Amniotic epithelial cell (primary cell): ENCODE data around the gene B4GAT1.
"Not testable (repeated sequence)": the region's sequence is repeated elsewhere in the genome, so short reads cannot be mapped to it uniquely, and the experiment has no call there.

Experiments
- DNase-seq: peaks from one replicate; pipeline ENCODE4 v3.0.0-alpha.2; 2010; ENCODE audit warnings: low read depth

The B4GAT1 gene

DNA sequence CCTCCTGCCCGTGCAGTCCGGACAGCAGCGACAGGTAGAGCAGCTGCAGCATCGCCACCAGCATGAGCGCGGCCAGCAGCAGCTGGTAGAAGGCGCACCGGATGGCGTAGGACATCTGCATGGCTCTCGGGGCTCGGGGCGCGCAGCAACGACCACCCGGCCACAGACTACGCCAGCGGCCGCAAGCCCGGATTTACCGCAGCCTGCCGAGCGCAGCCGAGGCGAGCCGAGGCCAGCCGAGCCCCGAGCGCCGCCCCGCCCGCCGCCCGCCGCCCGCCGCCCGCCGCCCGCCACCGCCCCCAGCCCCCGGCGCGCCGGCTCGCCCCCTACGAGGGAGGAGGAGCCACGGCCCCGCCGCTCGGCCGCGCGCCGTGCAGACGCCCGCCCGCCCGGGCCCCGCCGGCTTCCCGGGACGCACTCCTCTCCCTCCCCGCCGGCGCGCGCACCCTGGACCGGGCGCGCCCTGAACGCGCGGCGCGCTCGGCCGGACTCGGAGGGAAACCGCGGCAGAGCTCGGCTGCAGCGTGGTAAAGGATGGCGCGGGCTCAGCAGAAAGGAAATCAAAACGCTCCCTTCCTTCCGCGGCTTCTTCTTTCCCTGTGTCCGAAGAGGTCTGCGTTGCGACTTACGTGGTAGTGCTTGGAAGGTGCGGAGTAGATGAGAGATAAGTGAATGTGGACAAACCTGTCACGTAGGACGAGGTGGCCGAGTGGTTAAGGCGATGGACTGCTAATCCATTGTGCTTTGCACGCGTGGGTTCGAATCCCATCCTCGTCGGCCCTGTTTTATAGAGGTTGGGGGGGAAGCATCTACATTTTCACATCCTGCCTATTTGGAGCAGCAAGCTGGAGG, at the start of gene B4GAT1:
Gene B4GAT1 (minus strand): TSS at position 205 of the 852 bp plus-strand sequence. CDS start 84 bp downstream, at position 121.
- DNase-seq = peak; percentile 86

DNA sequence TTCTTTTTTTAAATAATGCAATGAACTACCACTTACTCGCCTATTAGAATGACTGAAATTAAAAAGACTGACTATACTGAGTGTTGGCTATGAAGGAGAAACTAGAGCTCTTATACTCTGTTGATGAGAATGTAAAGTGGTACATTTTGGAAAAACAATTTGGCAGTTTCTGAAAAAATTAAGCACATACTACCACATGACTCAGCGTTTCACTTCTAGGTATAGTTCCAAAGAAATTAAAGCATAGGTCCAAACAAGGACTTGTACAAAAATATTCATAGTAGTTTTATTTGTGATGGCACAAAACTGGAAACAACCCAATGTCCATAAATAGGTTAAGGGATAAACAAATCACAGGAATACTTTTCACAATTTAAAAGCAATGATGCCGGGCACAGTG, 46.5 kb upstream of the B4GAT1 start:
- no peak for DNase-seq

DNA sequence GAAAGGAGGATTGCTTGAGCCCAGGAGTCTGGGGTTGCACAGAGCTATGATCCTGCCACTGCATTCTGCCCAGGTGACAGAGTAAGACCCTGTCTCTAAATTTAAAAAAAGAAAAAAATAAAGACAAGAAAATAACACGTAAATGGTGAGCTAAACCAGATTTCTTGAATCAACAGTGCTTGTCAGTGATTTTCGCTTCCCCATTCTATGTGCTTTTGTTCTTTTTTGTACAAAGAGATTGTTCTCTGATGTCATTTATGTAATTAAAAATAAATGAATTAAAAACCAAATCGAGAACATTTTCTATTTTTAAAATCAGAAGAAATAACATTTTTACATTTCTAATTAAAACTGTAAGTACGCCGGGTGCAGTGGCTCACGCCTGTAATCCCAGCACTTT, 43.9 kb upstream of the B4GAT1 start:
- no peak for DNase-seq

DNA sequence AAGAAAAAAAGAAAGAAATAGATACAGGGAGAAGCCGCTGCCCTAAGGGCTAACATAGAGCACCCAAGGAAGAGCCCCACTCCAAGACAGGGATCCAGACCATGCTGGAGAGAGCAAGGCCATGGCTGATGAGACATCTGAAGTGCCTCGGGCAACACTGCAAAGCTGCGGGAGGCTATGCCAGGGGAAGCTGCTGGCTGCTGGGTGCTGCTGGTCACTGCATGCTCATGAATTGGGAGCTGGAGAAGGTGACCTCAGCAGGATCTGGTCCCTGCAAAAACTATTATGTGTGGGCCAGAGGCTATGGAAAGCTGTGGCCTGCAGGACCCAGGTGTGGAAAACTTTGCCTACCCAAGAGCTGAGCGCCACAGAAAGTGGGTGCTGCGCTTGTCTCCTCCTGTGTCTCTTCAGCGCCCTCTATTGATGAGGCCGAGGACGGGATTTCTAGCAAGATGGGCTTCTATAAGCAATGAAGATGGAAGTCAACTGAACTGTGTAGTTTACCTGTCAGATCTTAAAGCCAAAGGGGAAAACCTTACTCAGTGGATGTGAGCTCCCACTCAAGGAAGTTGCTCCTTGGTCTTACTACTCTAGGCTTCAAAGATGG, 41.5 kb upstream of the B4GAT1 start:
- peak; percentile 72 for DNase-seq

DNA sequence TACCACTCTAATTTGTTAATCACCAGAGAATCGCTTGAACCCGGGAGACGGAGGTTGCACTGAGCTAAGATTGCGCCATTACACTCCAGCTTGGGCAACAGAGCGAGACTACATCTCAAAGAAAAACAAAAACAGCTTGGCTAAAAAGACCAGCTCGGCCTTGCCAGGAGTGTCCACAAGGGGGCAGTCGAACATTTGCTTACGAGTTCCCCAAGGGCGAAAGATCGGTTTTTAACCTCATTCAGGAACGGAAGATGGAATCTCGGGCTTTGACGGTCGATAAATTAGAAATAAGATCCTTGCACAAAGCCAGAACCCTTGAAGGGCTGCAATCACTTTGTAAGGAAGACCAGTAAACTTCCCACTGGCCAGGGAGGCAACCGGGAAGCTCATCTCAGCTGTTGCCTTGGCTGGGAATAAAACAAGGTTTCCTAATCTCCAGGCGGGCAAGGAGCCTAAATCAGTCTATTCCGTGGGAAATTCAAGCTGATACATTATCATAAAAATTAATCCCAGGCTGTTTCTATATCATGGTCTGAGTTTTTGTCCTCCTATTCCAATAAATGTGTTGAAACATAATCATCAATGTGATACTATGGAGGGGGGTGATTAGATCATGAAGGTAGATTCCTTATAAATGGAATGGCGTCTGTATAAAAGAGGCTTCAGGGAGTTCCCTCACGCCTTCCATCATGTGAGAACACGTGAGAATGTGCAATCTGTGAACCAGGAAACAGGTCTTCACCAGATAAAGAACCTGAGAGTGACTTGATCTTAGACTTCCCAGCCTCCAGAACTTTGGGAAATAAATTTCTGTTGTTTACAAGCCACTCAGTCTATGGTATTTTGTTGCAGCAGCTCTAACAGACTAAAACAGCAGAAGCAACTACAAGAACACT, 39.0 kb upstream of the B4GAT1 start:
- peak; percentile 84 for DNase-seq

DNA sequence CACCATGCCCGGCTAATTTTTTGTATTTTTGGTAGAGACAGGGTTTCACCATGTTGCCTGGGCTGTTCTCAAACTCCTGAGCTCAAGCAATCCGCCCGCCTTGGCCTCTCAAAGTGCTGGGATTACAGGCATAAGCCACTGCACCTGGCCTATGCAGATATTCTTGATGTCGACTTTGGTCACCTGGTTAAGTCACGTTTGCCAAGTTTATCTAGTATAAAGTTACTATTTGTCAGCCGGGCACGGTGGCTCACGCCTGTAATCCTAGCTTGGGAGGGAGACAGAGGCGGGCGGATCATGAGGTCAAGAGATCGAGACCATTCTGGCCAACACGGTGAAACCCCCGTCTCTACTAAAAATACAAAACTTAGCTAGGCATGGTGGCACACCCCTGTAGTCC, 36.9 kb upstream of the B4GAT1 start:
- DNase-seq = not testable (repeated sequence)

DNA sequence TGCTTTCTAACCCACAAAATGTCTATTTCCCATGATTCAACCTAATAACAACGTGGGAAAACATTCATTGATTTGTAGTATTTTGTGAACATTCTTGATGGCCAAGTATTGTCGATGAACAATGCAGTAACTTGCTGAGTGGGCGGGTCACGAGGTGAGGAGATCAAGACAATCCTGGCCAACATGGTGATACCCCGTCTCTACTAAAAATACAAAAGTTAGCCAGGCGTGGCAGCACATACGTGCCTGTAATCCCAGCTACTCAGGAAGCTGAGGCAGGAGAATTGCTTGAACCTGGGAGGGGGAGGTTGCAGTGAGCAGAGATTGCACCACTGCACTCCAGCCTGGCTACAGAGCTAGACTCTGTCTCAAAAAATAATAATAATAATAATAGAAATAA, 32.8 kb upstream of the B4GAT1 start:
- DNase-seq = not testable (repeated sequence)

DNA sequence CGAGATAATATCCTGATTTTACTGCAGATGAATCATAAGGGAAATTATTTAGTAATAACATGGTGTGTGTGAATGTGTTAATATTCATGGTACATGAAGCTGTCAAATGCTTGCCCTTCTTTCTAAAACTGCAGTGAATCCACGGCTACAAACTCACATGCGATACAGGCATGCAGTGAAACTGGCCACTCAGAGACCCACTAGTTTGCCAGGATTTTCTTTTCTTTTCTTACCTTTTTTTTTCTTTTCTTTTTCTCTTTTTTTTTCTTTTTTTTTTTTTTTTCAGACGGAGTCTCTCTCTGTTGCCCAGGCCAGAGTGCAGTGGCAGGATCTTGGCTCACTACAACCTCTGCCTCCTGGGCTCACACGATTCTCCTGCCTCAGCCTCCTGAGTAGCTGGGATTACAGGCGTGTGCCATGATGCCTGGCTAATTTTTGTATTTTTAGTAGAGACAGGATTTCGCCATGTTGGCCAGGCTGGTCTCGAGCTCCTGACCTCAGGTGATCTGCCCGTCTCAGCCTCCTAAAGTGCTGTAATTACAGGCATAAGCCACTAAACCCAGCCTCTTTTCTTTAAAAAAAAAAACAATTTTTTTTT, 26.4 kb upstream of the B4GAT1 start:
- DNase-seq = not testable (repeated sequence)

DNA sequence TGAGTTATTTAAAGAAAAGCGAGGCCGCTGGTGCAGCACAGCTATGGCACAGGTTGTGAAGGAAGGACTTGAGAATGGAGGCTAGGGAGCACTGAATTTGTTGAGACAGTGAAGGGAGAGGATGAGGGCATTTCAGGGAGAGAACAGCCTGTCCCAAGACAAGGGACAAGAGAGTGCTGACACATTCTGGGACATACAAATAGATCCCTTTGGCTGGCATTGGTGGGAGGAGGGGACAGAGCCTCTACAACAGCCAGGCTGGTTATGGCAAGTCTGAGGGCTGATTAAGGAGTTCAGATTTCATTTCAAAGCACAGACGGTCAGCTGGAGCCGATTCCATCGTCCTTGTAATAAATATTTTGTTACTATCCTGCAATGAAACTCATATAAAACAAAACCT, 25.8 kb upstream of the B4GAT1 start:
- DNase-seq = no peak

DNA sequence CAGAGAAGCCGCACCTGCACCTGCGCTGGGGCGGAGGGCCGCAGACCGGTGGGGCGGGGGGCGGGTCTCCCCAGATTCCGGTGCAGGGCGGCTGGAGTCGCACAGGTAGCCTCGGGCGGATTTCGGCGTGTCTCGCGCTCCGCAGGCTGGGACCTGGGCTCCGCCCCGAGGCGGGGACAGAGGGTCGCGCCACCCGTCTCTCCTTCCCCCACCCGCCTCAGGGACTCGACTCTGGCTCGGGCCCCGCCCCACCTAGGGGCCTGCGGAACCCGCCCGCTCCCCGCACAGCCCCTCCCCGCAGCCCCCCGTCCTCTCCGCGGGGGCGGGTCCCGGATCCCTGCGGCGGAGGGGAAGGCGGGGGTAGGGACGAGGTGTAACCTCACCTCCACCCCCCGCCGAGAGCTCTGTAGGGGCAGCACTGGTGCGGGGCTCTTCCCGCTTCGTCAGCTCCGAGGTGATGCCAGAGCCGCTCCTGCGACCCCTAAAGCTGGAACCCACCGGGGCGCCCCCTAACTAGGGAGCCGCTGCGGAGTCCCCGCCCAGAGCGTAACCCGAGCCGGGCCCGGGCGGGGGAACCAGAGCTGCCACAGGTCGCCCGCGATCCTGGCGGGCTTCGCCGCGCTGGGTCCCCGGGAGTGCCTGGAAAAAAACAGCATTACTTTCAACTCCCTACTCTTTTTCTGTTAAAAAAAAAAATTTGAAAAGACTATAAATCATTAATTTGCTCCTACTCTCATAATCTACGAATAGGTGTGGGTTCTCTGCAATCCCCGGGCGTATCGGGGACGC, 24.4 kb upstream of the B4GAT1 start, which contains the start of gene SLC29A2:
Gene SLC29A2 (minus strand): TSS at position 134 of the 789 bp plus-strand sequence. CDS start 169 bp downstream, outside the sequence.
- no peak for DNase-seq

DNA sequence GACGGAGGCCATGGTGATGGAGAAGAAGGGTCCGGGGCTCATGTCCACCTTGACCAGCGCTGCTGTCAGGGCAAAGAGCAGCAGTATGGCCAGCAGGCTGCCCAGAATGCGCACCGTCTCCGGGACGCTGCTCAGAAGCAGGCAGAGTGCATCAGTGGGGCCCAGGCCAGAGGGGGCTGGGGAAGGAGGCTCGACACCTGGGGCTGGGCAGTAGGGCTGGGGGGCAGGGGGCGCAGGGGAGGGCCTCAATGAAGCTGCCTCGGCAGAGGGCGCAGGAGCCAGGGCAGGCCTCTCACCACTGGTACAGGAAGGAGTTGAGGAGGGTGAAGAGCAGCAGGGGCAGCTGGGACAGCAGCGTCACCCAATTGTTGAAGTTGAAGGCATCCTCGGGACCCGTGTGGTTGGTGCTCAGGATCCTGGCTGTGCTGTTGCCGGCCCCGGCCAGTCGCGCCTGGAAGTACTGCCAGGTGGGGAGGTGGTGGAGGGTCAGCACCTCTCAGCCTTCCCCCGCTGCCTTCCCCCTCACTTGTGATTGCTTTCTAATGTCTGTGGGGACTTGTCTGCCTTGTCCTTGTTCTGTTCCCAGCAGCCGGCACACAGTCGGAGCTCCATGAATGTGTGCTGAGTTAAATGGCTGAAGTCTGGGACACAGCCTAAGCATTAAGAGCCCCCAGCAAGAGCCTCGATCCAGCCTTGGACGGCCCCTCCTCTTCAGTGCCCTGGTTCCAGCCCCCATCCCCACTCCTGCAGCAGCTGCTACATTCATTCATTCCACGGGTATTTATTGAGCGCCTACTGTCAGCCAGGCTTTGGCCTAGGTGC, 21.9 kb upstream of the B4GAT1 start:
- no peak for DNase-seq

DNA sequence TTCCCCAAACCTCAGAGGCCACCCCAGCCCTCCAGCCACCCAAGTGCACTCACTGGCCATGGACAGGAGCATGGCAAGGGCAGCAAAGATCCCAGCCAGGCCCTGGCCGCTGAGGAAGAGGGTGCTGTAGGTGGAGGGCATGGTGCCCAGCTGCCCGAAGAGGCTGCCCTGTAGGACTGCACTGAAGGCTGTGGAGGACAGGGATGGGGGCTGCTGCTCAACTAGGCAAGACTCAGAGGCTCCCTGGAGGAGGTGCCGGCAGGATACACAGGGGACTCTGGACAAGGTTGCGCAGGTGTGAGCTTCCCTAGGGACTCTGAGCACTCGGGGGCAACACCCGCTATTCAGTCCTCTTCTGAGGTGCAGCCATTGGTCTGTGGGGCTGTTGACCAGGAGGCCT, 21.1 kb upstream of the B4GAT1 start:
- no peak for DNase-seq

DNA sequence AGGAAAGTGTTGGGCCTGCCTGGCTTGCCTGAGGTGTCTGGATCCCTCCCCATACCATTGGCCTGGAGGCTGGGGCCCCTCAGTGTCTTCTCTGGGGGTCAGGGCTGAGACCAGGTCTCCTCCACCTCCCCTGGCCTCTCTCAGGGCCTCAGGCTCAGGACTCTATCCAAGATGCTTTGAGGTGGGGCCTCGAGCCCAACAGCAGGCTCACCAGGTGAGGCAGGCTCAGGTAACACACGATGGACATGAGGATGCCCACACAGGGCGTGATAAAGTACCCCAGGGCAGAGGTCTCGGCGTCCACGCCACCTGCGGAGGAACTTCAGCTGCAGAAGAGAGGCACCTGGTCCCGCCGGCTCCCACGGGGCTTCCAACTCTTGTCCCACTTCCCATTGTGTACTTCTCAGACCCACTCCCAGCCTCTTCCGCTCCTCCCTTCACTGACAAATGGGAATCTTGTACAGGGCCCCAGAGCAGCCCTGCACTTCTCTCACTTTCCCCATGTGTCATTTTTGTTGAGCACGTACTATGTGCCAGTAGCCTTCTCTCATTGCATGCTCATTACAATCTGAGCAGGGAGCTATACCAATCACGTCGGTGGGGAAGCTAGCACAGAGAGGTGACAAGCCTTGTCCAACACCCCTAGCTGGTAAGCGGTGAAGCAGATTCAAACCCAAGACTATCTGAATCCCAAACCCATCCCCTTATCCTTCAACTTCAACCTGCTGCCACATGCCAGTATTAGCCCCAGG, 20.3 kb upstream of the B4GAT1 start:
- no peak for DNase-seq

DNA sequence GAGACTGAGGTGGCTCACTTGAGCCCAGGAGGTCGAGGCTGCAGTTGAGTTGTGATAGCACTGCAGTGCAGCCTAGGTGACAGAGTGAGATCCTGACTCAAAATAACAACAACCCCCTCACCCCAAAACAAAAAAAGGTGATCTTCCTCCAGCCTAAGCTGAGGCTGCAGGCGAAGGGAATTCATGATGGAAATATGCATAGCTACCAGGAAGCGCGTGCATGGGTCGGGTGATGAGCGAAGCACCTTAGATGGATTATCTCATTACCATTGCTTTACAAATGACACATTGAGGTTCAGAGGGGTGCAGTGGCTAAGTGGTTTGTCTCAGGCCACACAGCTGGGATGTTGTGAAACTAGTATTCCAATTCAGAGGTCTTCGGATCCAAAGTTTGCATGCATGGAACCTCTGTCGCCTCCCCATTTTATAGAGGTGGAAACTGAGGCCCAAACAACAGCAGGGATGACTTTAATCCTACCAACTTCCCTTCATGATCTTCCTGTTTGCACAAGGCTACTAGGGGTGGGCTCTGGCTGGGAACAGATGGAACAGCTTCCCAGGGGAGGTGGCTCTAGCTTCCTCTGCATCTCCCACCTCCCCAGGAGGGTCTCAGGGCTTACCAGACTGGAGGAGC, 19.5 kb upstream of the B4GAT1 start:
- DNase-seq = no peak

DNA sequence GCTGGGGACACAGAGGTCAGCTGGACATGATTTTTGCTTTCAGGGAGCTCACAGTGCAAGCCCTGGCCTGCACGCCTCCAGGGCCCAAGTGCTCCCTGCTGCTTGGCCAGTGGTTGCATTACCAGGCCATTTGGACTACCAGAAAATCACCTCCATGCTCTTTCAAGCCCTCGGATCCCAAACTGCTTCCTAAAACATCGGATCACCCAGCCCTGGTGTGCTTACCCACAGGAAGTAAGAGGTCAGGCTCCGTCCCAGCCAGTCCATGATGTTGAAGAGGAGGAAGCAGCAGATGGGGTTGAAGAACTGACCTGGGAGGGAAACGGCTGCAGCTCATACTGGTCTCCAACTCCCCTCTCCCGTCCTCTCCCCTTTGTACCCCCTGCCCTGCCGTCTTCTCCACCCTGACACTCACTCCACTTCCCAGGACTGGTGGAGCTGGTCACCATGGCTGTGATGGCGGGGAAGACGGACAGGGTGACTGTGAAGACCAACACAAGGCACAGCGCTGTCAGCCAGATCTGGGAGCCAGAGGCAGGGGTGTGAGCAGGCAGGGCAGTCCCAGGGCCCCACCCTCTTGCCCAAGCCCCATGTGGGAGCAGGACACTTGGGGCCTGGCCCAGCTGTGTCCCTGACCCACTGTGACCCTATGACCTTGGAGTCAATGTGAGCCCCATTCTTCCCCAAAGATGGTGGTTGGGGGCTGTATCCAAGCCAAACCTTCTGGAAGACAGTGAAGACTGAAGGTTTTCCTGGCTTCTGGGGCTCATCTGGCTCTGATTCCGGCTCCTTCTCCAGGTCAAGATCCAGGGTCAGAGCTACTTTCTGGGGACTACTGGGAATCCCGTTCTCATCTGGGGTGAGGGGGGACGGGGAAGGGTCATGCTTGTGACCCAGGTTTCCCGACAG, 18.5 kb upstream of the B4GAT1 start:
- no peak for DNase-seq

DNA sequence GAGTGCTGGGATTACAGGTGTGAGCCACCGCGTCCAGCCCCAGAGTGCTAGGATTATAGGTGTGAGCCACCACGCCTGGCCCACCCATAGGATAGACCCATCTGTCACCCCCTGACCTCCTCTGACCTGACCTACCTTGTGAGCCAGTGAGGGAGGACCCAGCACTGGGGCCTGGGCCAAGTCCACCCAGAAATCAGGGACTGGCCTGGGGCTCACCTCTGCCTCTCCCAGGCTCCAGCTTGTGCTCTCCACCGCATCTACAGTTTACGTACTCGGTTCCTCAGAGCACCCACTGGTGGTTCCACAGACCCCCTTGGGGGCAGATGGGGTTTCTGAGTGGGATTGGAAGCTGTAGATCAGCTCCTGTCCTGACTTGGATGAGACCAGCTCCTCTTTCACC, 17.7 kb upstream of the B4GAT1 start:
- DNase-seq = no peak

DNA sequence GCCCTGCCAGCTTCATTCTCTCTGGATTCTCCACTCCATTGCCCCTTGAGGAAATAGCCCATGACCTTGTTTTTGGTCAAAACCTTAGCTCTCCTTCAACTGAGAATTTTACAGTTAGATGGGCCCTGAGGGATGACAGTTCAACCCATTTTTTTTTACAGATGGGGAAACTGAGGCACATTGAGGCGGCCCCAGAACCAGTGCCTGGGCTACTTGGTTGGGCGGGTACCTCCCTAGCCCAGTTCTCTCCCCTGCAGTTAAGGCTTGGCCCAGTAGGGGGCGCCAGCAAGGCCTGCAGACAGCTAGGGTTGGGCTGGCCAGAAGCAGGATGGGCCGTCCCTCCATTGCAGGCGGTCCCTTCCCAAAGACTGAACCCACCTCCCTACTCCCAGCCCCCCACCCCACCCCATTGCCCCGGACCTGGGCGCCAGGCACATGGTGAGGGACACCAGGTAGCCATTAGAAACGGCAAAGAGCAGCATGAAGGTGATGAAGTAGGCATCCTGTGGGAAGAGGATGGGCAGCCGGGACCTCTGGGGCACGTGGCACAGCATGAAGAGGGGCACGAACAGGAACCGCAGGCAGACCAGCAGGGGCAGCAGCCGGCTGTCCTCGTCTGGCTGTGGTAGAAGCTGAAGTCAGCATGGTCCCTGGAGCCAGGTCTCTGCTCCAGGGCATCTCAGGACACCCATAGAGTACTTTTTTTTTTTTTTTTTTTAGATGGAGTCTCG, 16.5 kb upstream of the B4GAT1 start:
- DNase-seq = no peak
